ENCODE measurements around the gene IL20. TPM values are rescaled to one million over a fixed set of nuclear protein-coding genes. Genes with fewer than 3 reads are reported as not detected.

The IL20 gene
- total and polyA plus RNA-seq, 4 donors: 0.11 to 0.12 TPM; not detected in 2

GRCh38 chr1:206867239-206867638 lies 1.8 kb downstream of the IL20 start:
- ATAC-seq (ENCODE audit: insufficient read depth, low FRiP score): no peak
- Histone ChIP-seq H3K9me3 (ENCODE audit: control insufficient read depth in 4 of 4, insufficient read depth in 3 of 4, low read length in 3 of 4) (no peaks in the 10 kb centered on the region), H3K36me3 (ENCODE audit: control insufficient read depth in 4 of 4, insufficient read depth in 4 of 4, low read length in 4 of 4) (no peaks in the 10 kb centered on the region), H3K4me3 (no peak overlapping the region), H3K4me1 (ENCODE audit: control insufficient read depth in 5 of 5, insufficient read depth in 5 of 5, low read length in 5 of 5) (no peaks in the 10 kb centered on the region), H3K9ac (ENCODE audit: insufficient read depth in 1 of 2, low read length in 2 of 2) (no peak overlapping the region), H3K27me3 (ENCODE audit: control insufficient read depth in 3 of 3, insufficient read depth in 3 of 3, low read length in 2 of 3) (peaks cover 0 to 5% (median 0%) of the 10 kb centered on the region in 3 donors), H3K27ac (ENCODE audit: low read depth in 1 of 2, low read length in 1 of 2) (no peak overlapping the region)
- WGBS, 2 donors: 86 to 94% methylated on average over 1 of the region's 1 CpG
- no peak for DNase-seq
- TF ChIP-seq CTCF (IDR thresholded peaks at IDR 0.05; ENCODE audit: control extremely low read depth, extremely low read depth): no peak

- no peak for TF ChIP-seq CTCF (IDR thresholded peaks at IDR 0.05; ENCODE audit: control extremely low read depth, extremely low read depth)
- DNase-seq (no peak), ATAC-seq (ENCODE audit: insufficient read depth, low FRiP score) (no peak)
- H3K27me3 ChIP-seq (ENCODE audit: control insufficient read depth in 3 of 3, insufficient read depth in 3 of 3, low read length in 2 of 3): peaks cover 0 to 5% (median 0%) of the 10 kb centered on the region in 3 donors
- no peak overlapping the region for H3K4me3 ChIP-seq
- no peak overlapping the region for H3K9ac ChIP-seq (ENCODE audit: insufficient read depth in 1 of 2, low read length in 2 of 2)
- H3K4me1 ChIP-seq (ENCODE audit: control insufficient read depth in 5 of 5, insufficient read depth in 5 of 5, low read length in 5 of 5): no peaks in the 10 kb centered on the region
- no peaks in the 10 kb centered on the region for H3K9me3 ChIP-seq (ENCODE audit: control insufficient read depth in 4 of 4, insufficient read depth in 3 of 4, low read length in 3 of 4)
- no peak overlapping the region for H3K27ac ChIP-seq (ENCODE audit: low read depth in 1 of 2, low read length in 1 of 2)
- H3K36me3 ChIP-seq (ENCODE audit: control insufficient read depth in 4 of 4, insufficient read depth in 4 of 4, low read length in 4 of 4): no peaks in the 10 kb centered on the region
Observed at GRCh38 chr1:206867716-206868115, 2.3 kb downstream of the IL20 start.

GRCh38 chr1:206868264-206868663 lies 2.8 kb downstream of the IL20 start:
- H3K27me3 ChIP-seq (ENCODE audit: control insufficient read depth in 3 of 3, insufficient read depth in 3 of 3, low read length in 2 of 3): peaks cover 0 to 5% (median 0%) of the 10 kb centered on the region in 3 donors
- no peaks in the 10 kb centered on the region for H3K36me3 ChIP-seq (ENCODE audit: control insufficient read depth in 4 of 4, insufficient read depth in 4 of 4, low read length in 4 of 4)
- TF ChIP-seq CTCF (IDR thresholded peaks at IDR 0.05; ENCODE audit: control extremely low read depth, extremely low read depth): no peak
- H3K9me3 ChIP-seq (ENCODE audit: control insufficient read depth in 4 of 4, insufficient read depth in 3 of 4, low read length in 3 of 4): no peaks in the 10 kb centered on the region
- H3K4me3 ChIP-seq: no peak overlapping the region
- H3K4me1 ChIP-seq (ENCODE audit: control insufficient read depth in 5 of 5, insufficient read depth in 5 of 5, low read length in 5 of 5): no peaks in the 10 kb centered on the region
- DNase-seq (no peak), ATAC-seq (ENCODE audit: insufficient read depth, low FRiP score) (no peak)
- no peak overlapping the region for H3K9ac ChIP-seq (ENCODE audit: insufficient read depth in 1 of 2, low read length in 2 of 2)
- 71 to 73% methylated on average over 1 of the region's 1 CpG for WGBS, 2 donors
- H3K27ac ChIP-seq (ENCODE audit: low read depth in 1 of 2, low read length in 1 of 2): no peak overlapping the region

GRCh38 chr1:206872139-206872538 lies 6.7 kb downstream of the IL20 start:
- DNase-seq (no peak), ATAC-seq (ENCODE audit: insufficient read depth, low FRiP score) (no peak)
- no peaks in the 10 kb centered on the region for H3K4me1 ChIP-seq (ENCODE audit: control insufficient read depth in 5 of 5, insufficient read depth in 5 of 5, low read length in 5 of 5)
- H3K27me3 ChIP-seq (ENCODE audit: control insufficient read depth in 3 of 3, insufficient read depth in 3 of 3, low read length in 2 of 3): peaks cover 0 to 5% (median 0%) of the 10 kb centered on the region in 3 donors
- H3K9me3 ChIP-seq (ENCODE audit: control insufficient read depth in 4 of 4, insufficient read depth in 3 of 4, low read length in 3 of 4): peaks cover 0 to 6% (median under 1%) of the 10 kb centered on the region in 4 donors
- no peaks in the 10 kb centered on the region for H3K36me3 ChIP-seq (ENCODE audit: control insufficient read depth in 4 of 4, insufficient read depth in 4 of 4, low read length in 4 of 4)
- H3K27ac ChIP-seq (ENCODE audit: low read depth in 1 of 2, low read length in 1 of 2): no peak overlapping the region
- no peak for TF ChIP-seq CTCF (IDR thresholded peaks at IDR 0.05; ENCODE audit: control extremely low read depth, extremely low read depth)
- no peak overlapping the region for H3K4me3 ChIP-seq
- WGBS, 2 donors: 87 to 92% methylated on average over 3 of the region's 3 CpGs
- no peak overlapping the region for H3K9ac ChIP-seq (ENCODE audit: insufficient read depth in 1 of 2, low read length in 2 of 2)

Measured in lung (tissue), 12 donors.